ENCODE measurements around the gene ARHGAP10. TPM values are rescaled to one million over a fixed set of nuclear protein-coding genes. Genes with fewer than 3 reads are reported as not detected.

ARHGAP10 gene
- total RNA-seq, 2 experiments from 2014 or later: 0.11 TPM; not detected in 1

DNA sequence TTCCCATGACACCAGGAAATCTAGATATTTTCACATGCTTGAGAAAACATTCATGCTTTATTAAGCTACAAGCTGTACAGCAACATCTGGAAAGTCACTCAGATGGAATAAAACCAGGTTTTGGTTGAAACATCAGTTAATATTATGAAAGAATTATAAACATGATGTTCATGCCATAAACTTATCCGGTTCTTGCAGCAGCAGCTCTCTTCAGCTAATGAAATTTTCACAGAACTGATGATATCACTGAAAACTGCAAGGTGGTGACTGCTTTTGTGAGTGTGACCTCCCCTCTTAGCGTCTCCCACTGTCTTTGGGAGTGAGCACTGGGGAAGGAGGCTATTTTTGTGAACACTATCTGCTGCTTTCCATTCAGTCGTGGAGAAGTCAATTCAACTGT is 56.9 kb downstream of the ARHGAP10 start:
- H3K4me2 ChIP-seq (ENCODE audit: low read length): no peak overlapping the region
- no peaks in the 10 kb centered on the region for H3K4me1 ChIP-seq (ENCODE audit: insufficient read depth, low read length, poor library complexity, severe bottlenecking)
- CTCF ChIA-PET (ENCODE audit: unreplicated experiment): no interaction called here
- H3K36me3 ChIP-seq (ENCODE audit: insufficient read depth, low read length): no peaks in the 10 kb centered on the region
- POLR2A ChIA-PET: interaction anchor here (0.6 to 1.0 kb wide), 3 partner anchors 9 to 412 kb away, joined by 3 to 4 read pairs (median 3); no protein-coding TSS in a partner anchor
- no peaks in the 10 kb centered on the region for H3K79me2 ChIP-seq (ENCODE audit: insufficient read depth, low read depth, low read length)
- H3K27ac ChIP-seq (ENCODE audit: low read depth, low read length, poor library complexity, severe bottlenecking): no peak overlapping the region
- no peak overlapping the region for H2AFZ ChIP-seq (ENCODE audit: low read length)
- BruUV-seq (replicated peaks): no TSS peak
- no peaks in the 10 kb centered on the region for H3K9me3 ChIP-seq (ENCODE audit: low read length)
- H3K9me2 ChIP-seq (ENCODE audit: insufficient read depth, low read length): no peaks in the 10 kb centered on the region
- no peaks in the 10 kb centered on the region for H4K20me1 ChIP-seq (ENCODE audit: insufficient read depth, low read length)
- no peak overlapping the region for H3K4me3 ChIP-seq (ENCODE audit: low read depth, low read length, poor library complexity, severe bottlenecking)
- intact Hi-C loops (cut with micrococcal nuclease; ENCODE audit: unreplicated experiment): no loop called here
- no peak for DNase-seq (ENCODE audit: low spot score)
- TF ChIP-seq, protein P1, sequence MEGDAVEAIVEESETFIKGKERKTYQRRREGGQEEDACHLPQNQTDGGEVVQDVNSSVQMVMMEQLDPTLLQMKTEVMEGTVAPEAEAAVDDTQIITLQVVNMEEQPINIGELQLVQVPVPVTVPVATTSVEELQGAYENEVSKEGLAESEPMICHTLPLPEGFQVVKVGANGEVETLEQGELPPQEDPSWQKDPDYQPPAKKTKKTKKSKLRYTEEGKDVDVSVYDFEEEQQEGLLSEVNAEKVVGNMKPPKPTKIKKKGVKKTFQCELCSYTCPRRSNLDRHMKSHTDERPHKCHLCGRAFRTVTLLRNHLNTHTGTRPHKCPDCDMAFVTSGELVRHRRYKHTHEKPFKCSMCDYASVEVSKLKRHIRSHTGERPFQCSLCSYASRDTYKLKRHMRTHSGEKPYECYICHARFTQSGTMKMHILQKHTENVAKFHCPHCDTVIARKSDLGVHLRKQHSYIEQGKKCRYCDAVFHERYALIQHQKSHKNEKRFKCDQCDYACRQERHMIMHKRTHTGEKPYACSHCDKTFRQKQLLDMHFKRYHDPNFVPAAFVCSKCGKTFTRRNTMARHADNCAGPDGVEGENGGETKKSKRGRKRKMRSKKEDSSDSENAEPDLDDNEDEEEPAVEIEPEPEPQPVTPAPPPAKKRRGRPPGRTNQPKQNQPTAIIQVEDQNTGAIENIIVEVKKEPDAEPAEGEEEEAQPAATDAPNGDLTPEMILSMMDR (conservative IDR thresholded peaks at IDR 0.05; ENCODE audit: low read length): no peak
- TF ChIP-seq EZH2phosphoT487 (IDR thresholded peaks at IDR 0.05; ENCODE audit: borderline replicate concordance, low read depth, low read length): no peak

- no peak overlapping the region for H3K27ac ChIP-seq (ENCODE audit: low read depth, low read length, poor library complexity, severe bottlenecking)
- no peaks in the 10 kb centered on the region for H3K36me3 ChIP-seq (ENCODE audit: insufficient read depth, low read length)
- no peaks in the 10 kb centered on the region for H4K20me1 ChIP-seq (ENCODE audit: insufficient read depth, low read length)
- H3K4me1 ChIP-seq (ENCODE audit: insufficient read depth, low read length, poor library complexity, severe bottlenecking): no peaks in the 10 kb centered on the region
- intact Hi-C loops (cut with micrococcal nuclease; ENCODE audit: unreplicated experiment): no loop called here
- no peak overlapping the region for H3K4me3 ChIP-seq (ENCODE audit: low read depth, low read length, poor library complexity, severe bottlenecking)
- H2AFZ ChIP-seq (ENCODE audit: low read length): no peak overlapping the region
- H3K9me3 ChIP-seq (ENCODE audit: low read length): no peaks in the 10 kb centered on the region
- no peaks in the 10 kb centered on the region for H3K79me2 ChIP-seq (ENCODE audit: insufficient read depth, low read depth, low read length)
- no peak for DNase-seq (ENCODE audit: low spot score)
- no TSS peak for BruUV-seq (replicated peaks)
- no peak for TF ChIP-seq EZH2phosphoT487 (IDR thresholded peaks at IDR 0.05; ENCODE audit: borderline replicate concordance, low read depth, low read length)
- TF ChIP-seq, protein P1 (conservative IDR thresholded peaks at IDR 0.05; ENCODE audit: low read length): no peak
- H3K9me2 ChIP-seq (ENCODE audit: insufficient read depth, low read length): no peaks in the 10 kb centered on the region
- POLR2A ChIA-PET: interaction anchor here (0.5 to 1.0 kb wide), 5 partner anchors 9 to 411 kb away, joined by 3 to 6 read pairs (median 3); no protein-coding TSS in a partner anchor
- H3K4me2 ChIP-seq (ENCODE audit: low read length): no peak overlapping the region
- CTCF ChIA-PET (ENCODE audit: unreplicated experiment): no interaction called here
Observed at GRCh38 chr4:147789596-147789995, 57.7 kb downstream of the ARHGAP10 start.

DNA sequence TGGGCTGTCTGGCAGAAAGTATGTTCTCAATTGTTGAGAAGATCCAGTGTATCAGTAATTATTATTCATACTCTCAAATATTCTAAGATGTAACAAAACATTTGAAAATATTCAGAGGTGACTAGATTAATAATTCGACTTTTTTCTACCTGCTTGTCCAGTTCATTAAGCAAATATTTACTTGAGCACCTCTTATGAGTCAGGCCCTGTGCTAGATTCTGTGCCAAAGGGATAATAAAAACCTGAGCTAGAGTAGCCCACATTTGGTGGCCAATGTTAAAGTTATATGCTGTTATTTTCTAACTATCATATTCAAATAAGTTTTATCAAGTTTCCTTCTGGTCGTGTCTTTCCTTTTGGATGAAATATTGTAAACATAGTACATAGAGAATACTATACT is 58.5 kb downstream of the ARHGAP10 start:
- no peaks in the 10 kb centered on the region for H3K36me3 ChIP-seq (ENCODE audit: insufficient read depth, low read length)
- H3K4me2 ChIP-seq (ENCODE audit: low read length): no peak overlapping the region
- no peaks in the 10 kb centered on the region for H3K9me3 ChIP-seq (ENCODE audit: low read length)
- no peak overlapping the region for H2AFZ ChIP-seq (ENCODE audit: low read length)
- no peaks in the 10 kb centered on the region for H3K4me1 ChIP-seq (ENCODE audit: insufficient read depth, low read length, poor library complexity, severe bottlenecking)
- BruUV-seq (replicated peaks): no TSS peak
- intact Hi-C loops (cut with micrococcal nuclease; ENCODE audit: unreplicated experiment): no loop called here
- POLR2A ChIA-PET: interaction anchor here (0.5 to 0.6 kb wide), 2 partner anchors 10 to 128 kb away, joined by 3 read pairs; no protein-coding TSS in a partner anchor
- TF ChIP-seq, protein P1 (conservative IDR thresholded peaks at IDR 0.05; ENCODE audit: low read length): no peak
- TF ChIP-seq EZH2phosphoT487 (IDR thresholded peaks at IDR 0.05; ENCODE audit: borderline replicate concordance, low read depth, low read length): no peak
- H3K27ac ChIP-seq (ENCODE audit: low read depth, low read length, poor library complexity, severe bottlenecking): no peak overlapping the region
- CTCF ChIA-PET (ENCODE audit: unreplicated experiment): no interaction called here
- no peaks in the 10 kb centered on the region for H3K9me2 ChIP-seq (ENCODE audit: insufficient read depth, low read length)
- H4K20me1 ChIP-seq (ENCODE audit: insufficient read depth, low read length): no peaks in the 10 kb centered on the region
- H3K79me2 ChIP-seq (ENCODE audit: insufficient read depth, low read depth, low read length): no peaks in the 10 kb centered on the region
- no peak overlapping the region for H3K4me3 ChIP-seq (ENCODE audit: low read depth, low read length, poor library complexity, severe bottlenecking)
- no peak for DNase-seq (ENCODE audit: low spot score)
